Thyroid gland (tissue), 4 donors: ENCODE data around the gene TBC1D22A. TPM values are rescaled to one million over a fixed set of nuclear protein-coding genes. Genes with fewer than 3 reads are reported as not detected.

Source experiments
- DNase-seq, 2 donors: peaks; one replicate each; pipeline ENCODE4 v3.0.0-alpha.2; 2019
- H3K27ac ChIP-seq, 3 donors: fragments of 200-600 bp; sonication (generic); 1 replicate in 2 of 3; 2 replicates in 1 of 3; pipeline ENCODE4 v1.5.1; 2016 to 2019; ENCODE audit warnings: mild to moderate bottlenecking in 1 of 3, moderate library complexity in 1 of 3
- H3K27me3 ChIP-seq: fragments of 200-600 bp; sonication (generic); one replicate; pipeline ENCODE4 v1.5.1; 2019
- H3K36me3 ChIP-seq, 2 donors: fragments of 200-600 bp; sonication (generic); one replicate each; pipeline ENCODE4 v1.5.1; 2016 to 2019
- H3K4me1 ChIP-seq, 2 donors: fragments of 200-600 bp; sonication (generic); one replicate each; pipeline ENCODE4 v1.5.1; 2017 to 2019
- H3K4me3 ChIP-seq, 3 donors: fragments of 200-600 bp; sonication (generic); replicated peaks in 1 of 3; 1 replicate in 2 of 3; 2 replicates in 1 of 3; pipeline ENCODE4 v1.5.1; 2016; ENCODE audit warnings: mild to moderate bottlenecking in 1 of 3
- H3K9me3 ChIP-seq: fragments of 200-600 bp; sonication (generic); one replicate; pipeline ENCODE4 v1.5.1; 2017
- POLR2A ChIP-seq, 2 donors: fragments of 450-650 bp; IDR thresholded peaks; one replicate each; pipeline ENCODE4 v1.6.1; 2017; ENCODE audit warnings: antibody characterized with exemption in 2 of 2, mild to moderate bottlenecking in 2 of 2, moderate library complexity in 1 of 2
- WGBS, 2 donors: methylation state at CpG; one replicate each; pipeline ENCODE4 v1.1.5; 2017; 5-methylcytosine and 5-hydroxymethylcytosine counted together
- intact Hi-C: fragments of 100-400 bp; cut with DNase I; formaldehyde crosslinking; loops from one replicate; pipeline ENCODE4 v1.15.1; 2023
- total RNA-seq, 4 donors: library from RNA; depleted of rRNA; stranded (reverse); fragments of >200 nt; gene quantifications; one replicate each; pipeline ENCODE4 v1.2.3, GENCODE V29; 2016
- TF ChIP-seq, protein P1 (sequence below), 6 experiments: fragments of 200-600 bp in 3 of 6; fragments of 450-650 bp in 3 of 6; sonication (generic) in 3 of 6; IDR thresholded peaks; one replicate each; pipeline ENCODE4 v1.5.1; 2016 to 2019; ENCODE audit warnings: antibody characterized with exemption in 6 of 6, mild to moderate bottlenecking in 2 of 6, inconsistent platforms in 1 of 6, moderate library complexity in 1 of 6

TBC1D22A gene
- total RNA-seq, 4 donors from 2014 or later = 26.7 to 34.6 (median 33.2) TPM

DNA sequence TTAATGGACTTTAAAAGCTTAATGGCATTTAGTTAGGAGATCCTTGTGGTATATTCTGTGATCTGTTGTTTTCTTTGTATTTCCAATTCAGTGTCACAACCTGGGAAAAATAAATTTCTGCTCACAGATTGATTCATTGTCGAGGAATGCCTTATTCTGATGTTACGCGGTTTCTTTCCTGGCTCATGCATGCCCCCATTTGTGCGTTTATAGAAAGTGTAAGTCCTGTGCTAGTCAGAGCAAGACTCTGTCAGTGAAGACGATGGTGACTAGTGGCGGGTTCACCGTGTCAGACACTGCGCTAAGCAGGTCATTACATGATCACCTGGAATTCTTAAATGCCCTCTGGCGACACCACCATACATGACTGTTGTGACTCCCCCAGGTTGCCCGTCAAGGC is 169.4 kb downstream of the TBC1D22A start:
- no peak for DNase-seq
- Histone ChIP-seq H3K4me1 (peaks cover 18 to 39% of the 10 kb centered on the region in 2 donors), H3K27ac (no peak overlapping the region), H3K9me3 (no peaks in the 10 kb centered on the region), H3K36me3 (no peaks in the 10 kb centered on the region), H3K27me3 (no peaks in the 10 kb centered on the region), H3K4me3 (no peak overlapping the region)
- intact Hi-C loops = no loop called here
- 97 to 98% methylated on average over 10 of the region's 10 CpGs for WGBS, 2 donors
- TF ChIP-seq, protein P1, sequence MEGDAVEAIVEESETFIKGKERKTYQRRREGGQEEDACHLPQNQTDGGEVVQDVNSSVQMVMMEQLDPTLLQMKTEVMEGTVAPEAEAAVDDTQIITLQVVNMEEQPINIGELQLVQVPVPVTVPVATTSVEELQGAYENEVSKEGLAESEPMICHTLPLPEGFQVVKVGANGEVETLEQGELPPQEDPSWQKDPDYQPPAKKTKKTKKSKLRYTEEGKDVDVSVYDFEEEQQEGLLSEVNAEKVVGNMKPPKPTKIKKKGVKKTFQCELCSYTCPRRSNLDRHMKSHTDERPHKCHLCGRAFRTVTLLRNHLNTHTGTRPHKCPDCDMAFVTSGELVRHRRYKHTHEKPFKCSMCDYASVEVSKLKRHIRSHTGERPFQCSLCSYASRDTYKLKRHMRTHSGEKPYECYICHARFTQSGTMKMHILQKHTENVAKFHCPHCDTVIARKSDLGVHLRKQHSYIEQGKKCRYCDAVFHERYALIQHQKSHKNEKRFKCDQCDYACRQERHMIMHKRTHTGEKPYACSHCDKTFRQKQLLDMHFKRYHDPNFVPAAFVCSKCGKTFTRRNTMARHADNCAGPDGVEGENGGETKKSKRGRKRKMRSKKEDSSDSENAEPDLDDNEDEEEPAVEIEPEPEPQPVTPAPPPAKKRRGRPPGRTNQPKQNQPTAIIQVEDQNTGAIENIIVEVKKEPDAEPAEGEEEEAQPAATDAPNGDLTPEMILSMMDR (IDR thresholded peaks at IDR 0.05) = no peak
- no peak for TF ChIP-seq POLR2A (IDR thresholded peaks at IDR 0.05)

DNA sequence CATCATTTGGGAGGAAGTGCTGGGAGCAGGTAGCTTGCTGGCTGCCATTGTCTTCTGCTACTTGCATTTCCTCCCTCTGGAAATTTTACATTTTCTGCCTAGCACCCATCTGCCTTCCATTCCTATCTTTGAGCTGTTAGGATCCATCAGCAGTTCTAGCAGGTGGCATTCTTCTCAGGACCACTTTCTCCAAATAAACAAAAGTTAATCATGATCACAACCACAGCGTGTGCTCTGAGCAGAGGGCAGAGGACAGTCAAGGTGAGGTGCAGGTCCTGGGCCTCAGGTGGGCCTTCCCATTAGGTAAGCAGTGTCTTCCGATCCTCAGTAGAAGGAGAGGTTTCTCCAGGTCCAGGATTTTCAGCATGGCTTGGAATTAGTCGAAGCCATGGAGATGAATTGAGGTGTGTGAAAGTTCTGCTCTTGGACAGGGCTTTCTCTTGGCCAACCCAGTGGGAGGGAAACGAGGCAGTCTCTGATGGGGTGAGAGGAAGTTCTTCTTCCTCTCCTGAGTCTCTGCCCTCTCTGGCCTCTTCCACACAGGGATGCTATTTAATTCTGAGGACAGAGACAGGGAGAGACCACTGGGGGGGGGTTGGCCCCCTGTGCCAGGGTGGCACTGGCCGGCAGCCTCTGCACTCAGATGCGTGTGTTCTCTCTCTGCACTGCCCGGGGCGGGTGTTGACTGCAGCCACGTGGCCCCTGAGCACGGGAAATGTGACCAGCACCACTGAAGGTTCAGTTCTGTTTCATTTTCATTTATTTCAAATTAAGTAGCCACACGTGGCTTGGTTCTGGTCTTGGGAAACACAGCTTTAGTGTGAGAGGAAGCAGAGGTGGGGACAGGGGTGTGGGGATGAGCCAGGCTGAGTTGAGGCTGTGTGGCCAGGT is 170.8 kb downstream of the TBC1D22A start:
- TF ChIP-seq POLR2A (IDR thresholded peaks at IDR 0.05) = no peak
- TF ChIP-seq, protein P1 (IDR thresholded peaks at IDR 0.05) = no peak
- no peak overlapping the region for H3K4me3 ChIP-seq
- H3K4me1 ChIP-seq = peaks cover 24 to 43% of the 10 kb centered on the region in 2 donors
- 90 to 99% methylated on average over 11 of the region's 11 CpGs for WGBS, 2 donors
- no peaks in the 10 kb centered on the region for H3K9me3 ChIP-seq
- H3K27me3 ChIP-seq = no peaks in the 10 kb centered on the region
- no peak for DNase-seq
- H3K27ac ChIP-seq = no peak overlapping the region
- intact Hi-C loops = no loop called here
- no peaks in the 10 kb centered on the region for H3K36me3 ChIP-seq

DNA sequence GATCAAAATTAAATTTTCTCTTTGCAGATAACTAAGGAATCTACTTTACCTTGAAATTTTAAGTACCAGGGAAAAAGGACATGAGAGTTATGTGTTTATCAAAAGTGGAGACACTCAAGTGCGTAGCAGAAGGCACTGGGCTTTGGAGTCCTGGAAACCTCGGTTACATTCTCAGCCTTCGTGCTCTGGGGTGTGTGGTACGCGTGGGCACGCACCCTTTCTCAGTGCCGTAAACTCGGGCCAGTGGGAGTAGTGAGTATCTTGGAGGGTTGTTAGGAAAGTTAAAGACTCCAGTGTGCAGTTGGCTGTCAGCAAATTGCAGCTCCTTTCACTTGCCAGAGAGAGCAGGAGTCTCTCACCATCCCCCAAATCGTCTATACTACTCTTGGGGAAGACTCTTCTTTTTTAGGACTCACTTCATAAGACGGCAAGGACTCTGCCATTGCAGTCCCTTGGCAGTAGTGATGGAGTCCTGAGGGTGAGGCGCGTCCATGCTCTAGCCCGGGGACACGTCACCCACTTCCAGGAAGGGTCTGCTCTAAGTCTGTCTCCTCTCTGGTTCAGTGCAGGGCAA is 171.8 kb downstream of the TBC1D22A start:
- no peaks in the 10 kb centered on the region for H3K27me3 ChIP-seq
- H3K27ac ChIP-seq = peak overlapping the region in 1 of 3 donors; percentile 53
- intact Hi-C loops = no loop called here

DNA sequence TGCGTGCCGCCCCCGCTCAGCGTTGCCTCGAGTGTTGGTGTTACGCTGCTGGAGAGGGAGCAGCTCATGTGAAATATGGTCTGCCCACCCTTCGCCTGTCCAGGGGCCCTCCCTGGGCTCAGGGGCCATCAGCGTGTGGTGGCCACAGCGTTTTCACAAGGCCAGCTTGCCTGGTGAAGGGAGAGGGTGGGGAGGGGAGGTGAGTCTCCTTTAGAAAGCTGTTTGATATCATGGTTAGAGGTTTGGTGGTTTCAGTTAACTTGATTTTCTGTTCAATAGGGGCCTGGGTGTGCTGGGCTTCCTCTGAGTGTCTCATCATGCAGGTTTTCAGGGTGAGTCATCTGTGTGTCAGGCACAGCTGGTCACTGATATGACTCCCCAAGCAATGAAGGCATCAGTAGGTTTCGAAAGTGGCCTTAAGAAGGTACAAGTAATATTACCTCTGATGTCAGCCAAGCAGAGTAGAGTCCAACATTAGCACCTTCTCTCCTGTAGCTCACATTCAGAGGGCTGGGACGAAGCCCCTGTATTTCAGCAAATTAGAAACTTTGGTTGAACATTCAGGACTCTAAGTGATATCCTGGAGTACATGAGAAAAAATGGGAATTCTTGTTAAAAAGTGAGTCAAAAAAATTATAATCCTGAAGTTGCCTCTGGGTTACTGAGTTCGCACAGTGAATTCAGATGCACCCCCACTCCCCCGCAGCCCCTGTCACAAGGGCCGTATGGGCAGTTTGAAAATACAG is 172.5 kb downstream of the TBC1D22A start:
- 87 to 92% methylated on average over 12 to 14 of the region's 14 CpGs for WGBS, 2 donors
- Histone ChIP-seq H3K27ac (peak overlapping the region in 2 of 3 donors; percentile 31 to 53), H3K4me3 (no peak overlapping the region), H3K36me3 (no peaks in the 10 kb centered on the region), H3K4me1 (peaks cover 16 to 35% of the 10 kb centered on the region in 2 donors), H3K27me3 (no peaks in the 10 kb centered on the region), H3K9me3 (no peaks in the 10 kb centered on the region)
- intact Hi-C loops = no loop called here
- TF ChIP-seq, protein P1 (IDR thresholded peaks at IDR 0.05) = no peak
- TF ChIP-seq POLR2A (IDR thresholded peaks at IDR 0.05) = no peak
- peak; percentile 27 to 43 for DNase-seq

More for the DNA sequence above, 171.8 kb downstream of the TBC1D22A start:
- TF ChIP-seq, protein P1 (IDR thresholded peaks at IDR 0.05) = no peak
- no peak for TF ChIP-seq POLR2A (IDR thresholded peaks at IDR 0.05)
- Histone ChIP-seq H3K9me3 (no peaks in the 10 kb centered on the region), H3K4me3 (no peak overlapping the region), H3K4me1 (peaks cover 23 to 42% of the 10 kb centered on the region in 2 donors), H3K36me3 (no peaks in the 10 kb centered on the region)
- WGBS, 2 donors = 92% methylated on average over 14 of the region's 14 CpGs
- no peak for DNase-seq
